Right lobe of liver (tissue), 6 donors: ENCODE results near the gene ARL3. TPM values are rescaled to one million over a fixed set of nuclear protein-coding genes. Genes with fewer than 3 reads are reported as not detected.

Experiments
- ATAC-seq, 4 donors: fragments of 200-7000 bp; cut with Tn5 transposase; one replicate each; pipeline ENCODE4 v1.9.1; 2020; ENCODE audit warnings: mild to moderate bottlenecking in 4 of 4, moderate library complexity in 4 of 4
- DNase-seq, 3 donors: peaks; one replicate each; pipeline ENCODE4 v3.0.0-alpha.2; 2020
- H3K27ac ChIP-seq, 3 donors: fragments of 200-600 bp; one replicate each; pipeline ENCODE4 v1.8.0; 2022
- H3K27me3 ChIP-seq, 2 donors: fragments of 200-600 bp; one replicate each; pipeline ENCODE4 v1.8.0; 2022
- H3K36me3 ChIP-seq, 4 donors: fragments of 200-600 bp; sonication (generic) in 1 of 4; one replicate each; pipeline versions ENCODE4 v1.5.1 to v1.8.0; 2017 to 2022; ENCODE audit warnings: control low read depth in 1 of 4
- H3K4me1 ChIP-seq, 4 donors: fragments of 200-600 bp; sonication (generic) in 1 of 4; one replicate each; pipeline versions ENCODE4 v1.5.1 to v1.8.0; 2017 to 2022; ENCODE audit warnings: control low read depth in 1 of 4
- H3K4me3 ChIP-seq, 3 donors: fragments of 200-600 bp; one replicate each; pipeline ENCODE4 v1.8.0; 2022
- H3K9me3 ChIP-seq, 4 donors: fragments of 200-600 bp; sonication (generic) in 1 of 4; one replicate each; pipeline versions ENCODE4 v1.5.1 to v1.8.0; 2017 to 2022; ENCODE audit warnings: control low read depth in 1 of 4
- POLR2A ChIP-seq: fragments of 450-650 bp; IDR thresholded peaks from one replicate; pipeline ENCODE4 v1.6.1; 2017; ENCODE audit warnings: antibody characterized with exemption, mild to moderate bottlenecking
- WGBS: methylation state at CpG from one replicate; pipeline ENCODE4 v1.1.6; 2018; ENCODE audit warnings: low coverage, low lambda C conversion rate; ENCODE audit not compliant: insufficient coverage; ENCODE audit errors: missing lambda C conversion rate; 5-methylcytosine and 5-hydroxymethylcytosine counted together
- intact Hi-C, 2 donors: fragments of 100-400 bp; cut with DNase I; formaldehyde crosslinking; loops; one replicate each; pipeline versions ENCODE4 v1.11.2 to v1.14.1; 2022
- long read RNA-seq: library from polyadenylated mRNA; unstranded; transcript quantifications from one replicate; pipeline ENCODE4 v2.0.0, GENCODE V29; 2019
- total RNA-seq, 6 experiments: library from RNA; depleted of rRNA in 2 of 6; stranded (reverse); fragments of >200 nt in 2 of 6; fragmentation: NEBNext Ultra II Directional in 3 of 6; extraction: Animal tissue kit (Norgen Biotek cat#: 25700) in 3 of 6; gene quantifications; one replicate each; pipeline versions ENCODE4 v1.1.0 to v1.2.4, GENCODE V29; 2016 to 2023
- TF ChIP-seq, protein P1 (sequence below), 4 donors: fragments of 200-600 bp in 3 of 4; fragments of 450-650 bp in 1 of 4; IDR thresholded peaks; one replicate each; pipeline versions ENCODE4 v1.5.1 to v1.8.0; 2016 to 2022; ENCODE audit warnings: antibody characterized with exemption in 4 of 4, mild to moderate bottlenecking in 2 of 4
- donor health status: DM: no; HTN: yes; CAD: no.
- donor health status: DM: no; HTN: no; CAD: no.
- donor health status: DM: no; HTN: no; CAD: no.
- donor health status: DM: no; HTN: yes; CAD: no.
- donor health status: DM: no; HTN: yes; CAD: no.

Gene ARL3
- total RNA-seq, result 1 to 10 TPM; 1.1 to 3.3 (median 2.3) TPM
- long read RNA-seq, partial matches to known transcripts, result 1 of 6 reads
- long read RNA-seq, other reads (novel, unspliced or antisense), result 2 of 6 reads

DNA sequence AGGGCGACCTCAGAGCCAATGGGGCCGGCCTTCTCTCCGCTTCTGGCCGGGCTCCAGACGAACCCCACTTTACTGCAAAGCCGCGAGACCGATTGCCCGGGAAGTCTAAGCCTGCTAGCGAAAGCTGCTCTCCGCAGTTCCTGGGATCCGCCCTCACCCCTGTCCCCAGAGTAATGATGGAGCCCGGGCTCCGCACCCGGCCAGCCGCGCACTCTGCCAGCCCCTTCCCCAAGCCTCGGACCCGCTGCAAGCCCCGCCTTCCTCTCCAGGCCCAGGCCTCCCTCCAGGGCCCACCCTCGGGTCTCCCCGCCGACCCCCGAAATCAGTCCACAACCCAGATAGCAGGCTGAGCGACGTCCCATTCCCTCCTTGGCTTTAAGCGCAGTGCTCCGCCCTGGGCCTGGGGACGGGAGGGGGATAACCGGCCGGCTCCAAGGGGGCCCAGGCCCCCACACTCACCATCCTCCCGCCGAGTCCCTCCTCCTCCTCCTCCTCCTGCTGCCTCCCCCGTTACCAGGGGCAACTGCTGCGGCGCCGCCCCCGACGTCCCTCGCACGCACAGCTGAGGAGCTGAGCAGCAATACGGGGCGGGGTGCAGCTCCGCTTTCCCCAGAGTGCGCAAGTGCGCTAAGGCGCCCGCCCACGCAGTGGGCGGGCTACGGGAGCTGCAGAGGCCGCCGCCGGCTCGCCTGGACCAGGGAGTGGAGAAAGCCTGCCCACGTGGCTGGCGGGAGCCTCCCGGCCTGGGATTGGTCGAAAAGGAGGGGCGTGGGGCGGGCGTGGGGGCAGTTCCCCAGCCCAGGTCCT is at the start of gene ARL3:
Gene ARL3 (minus strand): TSS at position 584 of the 807 bp plus-strand sequence. CDS start 122 bp downstream, at position 462.
- Histone ChIP-seq H3K27me3 (no peaks in the 10 kb centered on the region), H3K36me3 (no peaks in the 10 kb centered on the region), H3K4me3 (peak within 1 kb of the TSS; percentile 84 to 98 (median 91)), H3K9me3 (no peaks in the 10 kb centered on the region), H3K27ac (peak within 1 kb of the TSS; percentile 61 to 73 (median 67)), H3K4me1 (peaks cover 0 to 31% (median 5%) of the 10 kb centered on the region in 4 donors)
- 0% methylated on average over 1 of the region's 62 CpGs for WGBS
- ATAC-seq (peak; percentile 91 to 97 (median 94)), DNase-seq (peak; percentile 99)
- TF ChIP-seq, protein P1, sequence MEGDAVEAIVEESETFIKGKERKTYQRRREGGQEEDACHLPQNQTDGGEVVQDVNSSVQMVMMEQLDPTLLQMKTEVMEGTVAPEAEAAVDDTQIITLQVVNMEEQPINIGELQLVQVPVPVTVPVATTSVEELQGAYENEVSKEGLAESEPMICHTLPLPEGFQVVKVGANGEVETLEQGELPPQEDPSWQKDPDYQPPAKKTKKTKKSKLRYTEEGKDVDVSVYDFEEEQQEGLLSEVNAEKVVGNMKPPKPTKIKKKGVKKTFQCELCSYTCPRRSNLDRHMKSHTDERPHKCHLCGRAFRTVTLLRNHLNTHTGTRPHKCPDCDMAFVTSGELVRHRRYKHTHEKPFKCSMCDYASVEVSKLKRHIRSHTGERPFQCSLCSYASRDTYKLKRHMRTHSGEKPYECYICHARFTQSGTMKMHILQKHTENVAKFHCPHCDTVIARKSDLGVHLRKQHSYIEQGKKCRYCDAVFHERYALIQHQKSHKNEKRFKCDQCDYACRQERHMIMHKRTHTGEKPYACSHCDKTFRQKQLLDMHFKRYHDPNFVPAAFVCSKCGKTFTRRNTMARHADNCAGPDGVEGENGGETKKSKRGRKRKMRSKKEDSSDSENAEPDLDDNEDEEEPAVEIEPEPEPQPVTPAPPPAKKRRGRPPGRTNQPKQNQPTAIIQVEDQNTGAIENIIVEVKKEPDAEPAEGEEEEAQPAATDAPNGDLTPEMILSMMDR (IDR thresholded peaks at IDR 0.05), result peak; percentile 7 to 38 (median 21)
- TF ChIP-seq POLR2A, result no peak
- intact Hi-C loops, result no loop called here

DNA sequence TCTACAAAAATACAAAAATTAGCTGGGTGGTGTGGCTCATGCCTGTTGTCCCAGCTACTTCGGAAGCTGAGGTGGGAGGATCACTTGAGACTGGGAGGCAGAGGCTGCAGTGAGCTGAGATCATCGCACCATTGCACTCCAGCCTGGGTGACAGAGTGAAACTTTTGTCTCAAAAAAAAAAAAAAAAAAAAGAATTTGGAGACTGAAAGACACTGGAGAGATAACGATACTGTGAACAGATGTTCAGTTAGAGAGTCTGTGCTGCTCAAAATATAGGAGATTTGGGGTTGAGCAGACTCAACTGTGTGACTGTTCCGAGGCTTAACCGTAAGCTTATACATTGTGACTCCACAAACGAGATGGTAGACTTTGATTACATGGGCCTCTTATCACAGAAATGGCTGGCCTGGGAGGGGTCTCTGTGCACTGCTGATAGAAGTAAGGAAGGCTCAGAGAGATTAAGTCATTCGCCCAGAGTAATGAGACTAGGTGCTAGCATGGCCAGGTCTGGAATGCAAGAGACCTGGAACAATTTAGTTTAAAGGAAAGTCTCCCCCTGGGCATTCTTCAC is 48.9 kb upstream of the ARL3 start:
- H3K4me3 ChIP-seq, result no peak overlapping the region
- H3K27me3 ChIP-seq, result no peaks in the 10 kb centered on the region
- TF ChIP-seq POLR2A, result no peak
- intact Hi-C loops, result no loop called here
- H3K4me1 ChIP-seq, result peaks cover 0 to 37% (median 13%) of the 10 kb centered on the region in 4 donors
- no peaks in the 10 kb centered on the region for H3K36me3 ChIP-seq
- no peaks in the 10 kb centered on the region for H3K9me3 ChIP-seq
- H3K27ac ChIP-seq, result peak overlapping the region in 2 of 3 donors; percentile 0 to 41
- ATAC-seq (peak in 3 of 4 donors; percentile 6 to 42 (median 13)), DNase-seq (no peak)
- WGBS, result 80% methylated on average over 7 of the region's 7 CpGs

DNA sequence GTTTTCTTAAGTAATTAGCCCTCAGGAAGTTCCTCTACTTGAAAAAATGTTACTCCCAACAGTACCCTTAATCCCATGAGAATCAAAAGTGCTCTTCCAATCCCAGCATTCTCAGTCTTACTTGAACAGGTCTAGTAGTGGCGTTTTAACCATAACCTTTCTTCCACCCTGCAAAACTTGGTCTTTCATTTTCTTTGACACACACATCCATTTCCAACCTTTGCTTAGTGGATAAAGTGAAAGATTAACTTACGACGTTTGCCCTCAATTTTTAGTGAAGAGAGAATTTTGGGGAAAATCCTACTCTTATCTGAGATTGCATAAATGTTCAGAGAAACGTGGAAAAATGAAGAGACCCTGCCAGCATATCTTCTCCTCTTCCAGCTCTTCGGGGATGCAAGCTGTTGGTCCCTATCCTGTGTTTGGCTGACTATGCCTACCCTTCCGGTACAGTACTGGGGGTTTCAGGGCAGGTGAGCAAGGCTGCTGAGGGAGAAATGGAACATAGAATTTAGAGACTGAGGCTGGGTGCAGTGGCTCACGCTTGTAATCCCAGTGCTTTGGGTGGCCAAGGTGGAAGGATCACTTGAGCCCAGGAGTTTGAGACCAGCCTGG is 48.3 kb upstream of the ARL3 start:
- H3K27ac ChIP-seq, result peak overlapping the region; percentile 0 to 41 (median 13)
- peak in 1 of 3 donors; percentile 22 for DNase-seq
- ATAC-seq, result peak; percentile 52 to 65 (median 58)

GRCh38 chr10:102761981-102762380 is 47.8 kb upstream of the ARL3 start:
- no peak for ATAC-seq
- Histone ChIP-seq H3K27ac (peak overlapping the region; percentile 0 to 41 (median 13)), H3K27me3 (no peaks in the 10 kb centered on the region), H3K4me1 (peaks cover 0 to 35% (median 11%) of the 10 kb centered on the region in 4 donors), H3K9me3 (no peaks in the 10 kb centered on the region), H3K36me3 (no peaks in the 10 kb centered on the region), H3K4me3 (no peak overlapping the region)
- DNase-seq, result no peak
- 96% methylated on average over 4 of the region's 4 CpGs for WGBS
- TF ChIP-seq, protein P1 (IDR thresholded peaks at IDR 0.05), result no peak
- no peak for TF ChIP-seq POLR2A
- intact Hi-C loops, result no loop called here

More for the DNA sequence above, 48.3 kb upstream of the ARL3 start:
- Histone ChIP-seq H3K36me3 (no peaks in the 10 kb centered on the region), H3K9me3 (no peaks in the 10 kb centered on the region), H3K27me3 (no peaks in the 10 kb centered on the region), H3K4me1 (peaks cover 0 to 36% (median 13%) of the 10 kb centered on the region in 4 donors), H3K4me3 (no peak overlapping the region)
- TF ChIP-seq POLR2A, result no peak
- TF ChIP-seq, protein P1 (IDR thresholded peaks at IDR 0.05), result no peak
- WGBS, result 27% methylated on average over 7 of the region's 7 CpGs
- intact Hi-C loops, result no loop called here
